Adipocyte (in vitro differentiated cells): ENCODE data around the gene TIAM2.
A peak's percentile ranks its signal among the peaks of the same experiment; 100 is the strongest.

Experiments used
- DNase-seq: peaks from one replicate; pipeline ENCODE4 v3.0.0-alpha.2; 2015; ENCODE audit warnings: low read depth
- H3K27me3 ChIP-seq: replicated peaks from 2 replicates; pipeline ENCODE4 v1.7.0; 2013; ENCODE audit warnings: mild to moderate bottlenecking, low read length, moderate library complexity; ENCODE audit not compliant: control insufficient read depth, insufficient read depth
- H3K36me3 ChIP-seq: 2 replicates; pipeline ENCODE4 v1.7.0; 2013; ENCODE audit warnings: low read length, mild to moderate bottlenecking, moderate library complexity; ENCODE audit not compliant: control insufficient read depth, insufficient read depth, severe bottlenecking
- H3K4me1 ChIP-seq: 2 replicates; pipeline ENCODE4 v1.7.0; 2013; ENCODE audit warnings: mild to moderate bottlenecking, low read length, moderate library complexity; ENCODE audit not compliant: control insufficient read depth, insufficient read depth
- H3K4me3 ChIP-seq: 2 replicates; pipeline ENCODE4 v1.7.0; 2013; ENCODE audit warnings: mild to moderate bottlenecking, low read length, moderate library complexity
- H3K9ac ChIP-seq: 2 replicates; pipeline ENCODE4 v1.7.0; 2013; ENCODE audit warnings: mild to moderate bottlenecking, low read length, moderate library complexity
- H3K9me3 ChIP-seq: 2 replicates; pipeline ENCODE4 v1.7.0; 2013; ENCODE audit warnings: mild to moderate bottlenecking, low read length, moderate library complexity; ENCODE audit not compliant: control insufficient read depth

Gene TIAM2

DNA sequence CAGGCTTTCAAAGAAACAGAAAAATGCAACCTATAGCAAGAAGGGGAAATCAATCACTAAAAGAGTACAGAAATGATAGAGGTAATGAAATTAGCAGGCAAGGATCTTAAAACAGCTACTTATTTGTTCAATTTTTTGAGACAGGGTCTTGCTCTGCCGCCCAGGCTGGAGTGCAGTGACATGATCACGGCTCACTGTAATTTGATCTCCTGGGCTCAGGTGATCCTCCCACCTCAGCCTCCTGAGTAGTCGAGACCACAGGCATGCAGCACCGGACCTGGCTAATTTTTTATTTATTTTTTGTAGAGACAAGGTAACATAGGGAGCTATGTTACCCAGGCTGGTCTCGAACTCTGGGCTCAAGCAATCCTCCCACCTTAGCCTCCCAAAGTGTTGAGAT lies 297.6 kb downstream of the TIAM2 start:
- Histone ChIP-seq H3K27me3 (no peaks in the 10 kb centered on the region), H3K9me3 (no peaks in the 10 kb centered on the region), H3K4me1 (no peaks in the 10 kb centered on the region), H3K36me3 (peaks cover 27% of the 10 kb centered on the region), H3K9ac (no peak overlapping the region), H3K4me3 (no peak overlapping the region)
- no peak for DNase-seq

GRCh38 chr6:155297669-155298068 lies 302.6 kb downstream of the TIAM2 start:
- H3K36me3 ChIP-seq, result peaks cover 35% of the 10 kb centered on the region

GRCh38 chr6:155301867-155302266 lies 306.8 kb downstream of the TIAM2 start:
- no peaks in the 10 kb centered on the region for H3K9me3 ChIP-seq
- peaks cover 20% of the 10 kb centered on the region for H3K36me3 ChIP-seq
- peak; percentile 63 for DNase-seq

More at GRCh38 chr6:155297669-155298068, 302.6 kb downstream of the TIAM2 start:
- no peak for DNase-seq
- Histone ChIP-seq H3K4me1 (peaks cover 9% of the 10 kb centered on the region), H3K9me3 (no peaks in the 10 kb centered on the region), H3K4me3 (no peak overlapping the region), H3K9ac (no peak overlapping the region), H3K27me3 (no peaks in the 10 kb centered on the region)

GRCh38 chr6:155303361-155303870 lies 308.3 kb downstream of the TIAM2 start:
- no peak overlapping the region for H3K9ac ChIP-seq
- no peaks in the 10 kb centered on the region for H3K27me3 ChIP-seq
- H3K4me1 ChIP-seq, result peaks cover 9% of the 10 kb centered on the region
- H3K36me3 ChIP-seq, result peaks cover 15% of the 10 kb centered on the region
- H3K4me3 ChIP-seq, result no peak overlapping the region
- DNase-seq, result no peak
- H3K9me3 ChIP-seq, result no peaks in the 10 kb centered on the region

More at GRCh38 chr6:155301867-155302266, 306.8 kb downstream of the TIAM2 start:
- Histone ChIP-seq H3K9ac (no peak overlapping the region), H3K4me1 (peaks cover 9% of the 10 kb centered on the region), H3K4me3 (no peak overlapping the region), H3K27me3 (no peaks in the 10 kb centered on the region)

DNA sequence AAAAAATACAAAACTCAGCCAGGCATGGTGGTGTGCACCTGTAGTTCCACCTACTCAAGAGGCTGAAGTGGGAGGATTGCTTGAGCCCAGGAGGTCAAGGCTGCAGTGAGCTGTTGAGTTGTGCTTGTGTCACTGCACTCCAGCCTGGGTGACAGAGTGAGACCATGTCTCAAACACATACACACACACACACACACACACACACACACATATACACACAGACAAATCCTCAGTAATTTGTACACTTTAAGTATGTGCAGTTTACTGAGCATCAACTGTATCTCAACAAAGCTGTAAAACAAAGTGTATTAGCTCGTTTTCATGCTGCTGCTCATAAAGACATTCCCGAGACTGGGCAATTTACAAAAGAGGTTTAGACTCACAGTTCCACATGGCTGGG lies 311.8 kb downstream of the TIAM2 start:
- no peaks in the 10 kb centered on the region for H3K9me3 ChIP-seq
- no peaks in the 10 kb centered on the region for H3K27me3 ChIP-seq
- peaks cover 11% of the 10 kb centered on the region for H3K36me3 ChIP-seq
- no peak for DNase-seq
- H3K4me3 ChIP-seq, result no peak overlapping the region
- no peak overlapping the region for H3K9ac ChIP-seq
- H3K4me1 ChIP-seq, result peaks cover 3% of the 10 kb centered on the region
